ENCODE data around the gene HMGB2.

DNA sequence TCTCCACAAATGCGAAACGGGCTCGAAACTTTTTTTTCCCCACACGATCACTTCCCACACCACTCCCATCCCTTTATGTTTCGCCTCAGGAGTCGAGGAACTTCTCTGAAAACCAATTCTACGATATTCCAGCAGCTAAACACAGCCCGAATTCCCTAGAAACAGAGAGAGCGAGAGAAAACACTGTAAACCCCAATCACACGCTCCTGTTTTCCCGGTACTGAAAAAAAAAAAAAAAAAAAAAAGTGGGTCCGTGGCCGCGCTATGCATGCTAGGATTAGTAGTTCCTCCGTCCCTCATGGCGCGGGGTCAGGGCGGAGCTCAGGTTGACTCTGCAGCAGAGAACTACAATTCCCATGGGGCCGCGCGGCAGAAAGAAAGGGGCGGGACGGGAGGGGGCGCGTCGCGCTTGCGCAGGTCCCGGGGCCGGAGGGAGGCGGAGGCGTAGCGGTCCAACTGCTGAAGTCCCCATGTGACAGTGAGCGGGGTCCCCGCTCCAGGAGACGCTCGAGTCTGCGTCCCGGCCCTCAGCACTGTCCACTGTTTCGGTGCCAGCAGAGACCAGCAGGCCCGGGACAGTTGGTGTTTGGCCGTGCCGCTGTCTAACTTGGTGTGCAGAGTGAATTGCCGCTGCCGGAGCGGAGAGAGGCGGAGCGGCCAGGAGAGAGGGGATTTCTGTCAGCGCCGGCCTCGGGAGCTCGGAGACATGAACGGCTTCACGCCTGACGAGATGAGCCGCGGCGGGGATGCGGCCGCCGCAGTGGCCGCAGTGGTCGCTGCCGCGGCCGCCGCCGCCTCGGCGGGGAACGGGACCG is 36.5 kb upstream of the HMGB2 start, which contains the start of gene SAP30:
- TF ChIP-seq MAFK (IDR thresholded peaks at IDR 0.05; ENCODE audit: low read depth, low read length) (no peak), TAF1 (IDR thresholded peaks at IDR 0.05; ENCODE audit: low read depth, low read length) (peak; percentile 74; the same call in 1 of the 2 replicates), POLR2A (IDR thresholded peaks at IDR 0.05; ENCODE audit: control extremely low read depth in 1 of 2, low read depth in 2 of 2, low read length in 2 of 2) (peak; percentile 66 to 73), CHD1 (IDR thresholded peaks at IDR 0.05; ENCODE audit: low read depth, low read length) (no peak), KDM1A (IDR thresholded peaks at IDR 0.05; ENCODE audit: borderline replicate concordance, low read length) (no peak), EZH2 (IDR thresholded peaks at IDR 0.05; ENCODE audit: low read depth, low read length, severe bottlenecking) (no peak), RBBP5 (IDR thresholded peaks at IDR 0.05; ENCODE audit: borderline replicate concordance, low read depth, low read length) (no peak; the same call in 1 of the 2 replicates)
- TF ChIP-seq, protein P1, sequence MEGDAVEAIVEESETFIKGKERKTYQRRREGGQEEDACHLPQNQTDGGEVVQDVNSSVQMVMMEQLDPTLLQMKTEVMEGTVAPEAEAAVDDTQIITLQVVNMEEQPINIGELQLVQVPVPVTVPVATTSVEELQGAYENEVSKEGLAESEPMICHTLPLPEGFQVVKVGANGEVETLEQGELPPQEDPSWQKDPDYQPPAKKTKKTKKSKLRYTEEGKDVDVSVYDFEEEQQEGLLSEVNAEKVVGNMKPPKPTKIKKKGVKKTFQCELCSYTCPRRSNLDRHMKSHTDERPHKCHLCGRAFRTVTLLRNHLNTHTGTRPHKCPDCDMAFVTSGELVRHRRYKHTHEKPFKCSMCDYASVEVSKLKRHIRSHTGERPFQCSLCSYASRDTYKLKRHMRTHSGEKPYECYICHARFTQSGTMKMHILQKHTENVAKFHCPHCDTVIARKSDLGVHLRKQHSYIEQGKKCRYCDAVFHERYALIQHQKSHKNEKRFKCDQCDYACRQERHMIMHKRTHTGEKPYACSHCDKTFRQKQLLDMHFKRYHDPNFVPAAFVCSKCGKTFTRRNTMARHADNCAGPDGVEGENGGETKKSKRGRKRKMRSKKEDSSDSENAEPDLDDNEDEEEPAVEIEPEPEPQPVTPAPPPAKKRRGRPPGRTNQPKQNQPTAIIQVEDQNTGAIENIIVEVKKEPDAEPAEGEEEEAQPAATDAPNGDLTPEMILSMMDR (IDR thresholded peaks at IDR 0.05; ENCODE audit: control extremely low read depth in 1 of 3, insufficient read depth in 1 of 3, low read depth in 1 of 3, low read length in 3 of 3) = no peak
- TF ChIP-seq, protein P2, sequence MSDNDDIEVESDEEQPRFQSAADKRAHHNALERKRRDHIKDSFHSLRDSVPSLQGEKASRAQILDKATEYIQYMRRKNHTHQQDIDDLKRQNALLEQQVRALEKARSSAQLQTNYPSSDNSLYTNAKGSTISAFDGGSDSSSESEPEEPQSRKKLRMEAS (IDR thresholded peaks at IDR 0.05) = peak; percentile 76
